GM12872 (cell line): ENCODE data around the gene HOXD8.

Experiments
- TF ChIP-seq, protein P1 (sequence below): IDR thresholded peaks from 3 replicates; pipeline ENCODE4 v1.5.1; 2011; ENCODE audit warnings: low read depth, mild to moderate bottlenecking, low read length, moderate library complexity; ENCODE audit not compliant: insufficient read depth

HOXD8 gene

DNA sequence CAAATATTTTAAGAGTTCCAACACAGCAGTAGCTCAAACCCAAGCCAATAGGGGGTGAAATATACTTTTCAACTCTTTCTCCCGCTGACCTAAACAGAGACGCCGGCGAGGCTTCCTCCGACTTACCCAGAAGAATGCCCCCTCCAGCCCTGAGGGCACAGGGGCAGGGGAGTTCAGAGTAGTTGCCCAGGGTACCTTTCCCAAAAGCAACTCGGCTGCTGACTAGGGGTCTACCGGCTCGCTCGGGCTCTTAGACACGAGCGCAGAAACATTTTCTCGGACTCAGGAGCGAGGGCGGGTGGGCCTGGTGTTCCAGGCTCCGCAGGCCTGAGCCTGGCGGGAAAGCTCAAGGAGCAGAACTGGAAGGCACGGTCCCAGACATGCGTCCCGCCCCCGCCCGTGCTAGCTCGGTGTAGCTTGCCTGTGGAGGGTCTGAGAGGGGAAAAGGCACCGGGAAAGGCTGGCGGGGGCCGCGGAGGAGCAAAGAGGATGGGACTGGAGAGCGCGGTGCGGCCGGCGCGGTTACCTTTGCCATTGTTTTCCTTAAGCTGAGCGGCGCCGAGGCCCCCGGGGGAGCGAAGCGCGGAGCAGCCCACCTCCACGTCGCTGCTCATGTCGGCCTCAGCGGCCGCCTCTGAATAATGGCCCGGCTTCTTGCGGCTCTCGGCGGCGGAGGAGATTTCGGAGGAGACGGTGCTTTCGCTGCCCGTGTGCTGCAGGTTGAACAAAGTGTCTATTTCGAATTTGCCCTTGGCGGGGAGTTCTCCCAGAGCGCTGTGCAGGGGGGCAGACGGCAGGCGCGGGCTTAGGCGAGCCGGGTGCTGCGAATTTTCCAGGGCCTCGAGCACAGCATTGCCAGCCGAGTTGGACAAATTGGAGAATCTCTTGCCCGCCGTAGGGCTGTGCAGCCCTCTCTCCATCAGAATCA lies 46.4 kb upstream of the HOXD8 start:
- TF ChIP-seq, protein P1, sequence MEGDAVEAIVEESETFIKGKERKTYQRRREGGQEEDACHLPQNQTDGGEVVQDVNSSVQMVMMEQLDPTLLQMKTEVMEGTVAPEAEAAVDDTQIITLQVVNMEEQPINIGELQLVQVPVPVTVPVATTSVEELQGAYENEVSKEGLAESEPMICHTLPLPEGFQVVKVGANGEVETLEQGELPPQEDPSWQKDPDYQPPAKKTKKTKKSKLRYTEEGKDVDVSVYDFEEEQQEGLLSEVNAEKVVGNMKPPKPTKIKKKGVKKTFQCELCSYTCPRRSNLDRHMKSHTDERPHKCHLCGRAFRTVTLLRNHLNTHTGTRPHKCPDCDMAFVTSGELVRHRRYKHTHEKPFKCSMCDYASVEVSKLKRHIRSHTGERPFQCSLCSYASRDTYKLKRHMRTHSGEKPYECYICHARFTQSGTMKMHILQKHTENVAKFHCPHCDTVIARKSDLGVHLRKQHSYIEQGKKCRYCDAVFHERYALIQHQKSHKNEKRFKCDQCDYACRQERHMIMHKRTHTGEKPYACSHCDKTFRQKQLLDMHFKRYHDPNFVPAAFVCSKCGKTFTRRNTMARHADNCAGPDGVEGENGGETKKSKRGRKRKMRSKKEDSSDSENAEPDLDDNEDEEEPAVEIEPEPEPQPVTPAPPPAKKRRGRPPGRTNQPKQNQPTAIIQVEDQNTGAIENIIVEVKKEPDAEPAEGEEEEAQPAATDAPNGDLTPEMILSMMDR, result no peak

DNA sequence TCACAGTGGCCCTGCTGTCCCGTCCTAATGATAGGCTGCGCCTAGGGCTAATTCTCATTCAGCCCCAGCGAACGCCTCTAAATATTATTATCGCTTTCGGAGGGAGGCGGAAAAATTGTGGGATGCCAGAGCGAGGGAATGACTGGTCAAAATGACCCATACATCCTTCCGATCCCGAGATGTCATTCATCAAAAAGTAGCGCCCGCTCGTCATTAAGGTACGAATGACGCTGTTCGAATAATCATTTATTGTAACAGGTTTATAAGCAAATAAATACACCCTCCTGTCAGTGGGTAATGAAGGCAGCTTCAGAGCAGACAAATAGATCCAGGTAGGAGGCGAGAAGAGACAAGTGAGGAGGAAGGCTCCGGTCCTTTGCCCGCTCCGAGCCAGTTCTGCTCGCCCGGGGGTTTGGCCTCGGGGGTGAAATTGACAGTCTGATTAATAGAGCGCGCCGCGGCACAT lies 45.7 kb upstream of the HOXD8 start, which contains the start of gene EVX2:
TSS of gene EVX2 (minus strand) at position 167 of the 466 bp plus-strand sequence. CDS start 186 bp downstream, outside the sequence.
- TF ChIP-seq, protein P1, result no peak

DNA sequence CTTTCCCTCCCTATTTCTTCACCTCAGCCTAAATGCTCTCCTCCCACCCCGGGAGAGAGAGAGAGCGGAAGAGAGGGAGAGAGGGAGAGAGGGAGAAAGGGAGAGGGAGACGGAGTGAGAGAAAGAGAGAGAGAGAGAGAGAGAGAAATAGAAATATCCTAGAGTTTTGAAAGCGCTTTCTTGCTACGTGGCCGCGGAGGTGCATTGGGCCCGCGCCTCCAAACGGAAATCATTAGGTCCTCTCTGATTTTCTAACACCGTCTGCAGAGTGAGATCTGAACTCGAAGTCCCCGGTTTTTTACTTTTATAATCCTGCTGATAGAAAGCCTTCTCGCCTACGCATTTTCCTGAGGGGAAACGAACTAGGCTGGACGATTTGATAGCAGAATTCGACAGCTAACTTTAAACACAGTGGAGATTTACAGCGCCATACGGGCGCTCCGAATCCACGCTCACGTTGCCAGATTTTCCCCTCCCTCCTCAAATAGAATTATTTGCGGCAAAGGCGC lies 44.8 kb upstream of the HOXD8 start:
- TF ChIP-seq, protein P1, result no peak

DNA sequence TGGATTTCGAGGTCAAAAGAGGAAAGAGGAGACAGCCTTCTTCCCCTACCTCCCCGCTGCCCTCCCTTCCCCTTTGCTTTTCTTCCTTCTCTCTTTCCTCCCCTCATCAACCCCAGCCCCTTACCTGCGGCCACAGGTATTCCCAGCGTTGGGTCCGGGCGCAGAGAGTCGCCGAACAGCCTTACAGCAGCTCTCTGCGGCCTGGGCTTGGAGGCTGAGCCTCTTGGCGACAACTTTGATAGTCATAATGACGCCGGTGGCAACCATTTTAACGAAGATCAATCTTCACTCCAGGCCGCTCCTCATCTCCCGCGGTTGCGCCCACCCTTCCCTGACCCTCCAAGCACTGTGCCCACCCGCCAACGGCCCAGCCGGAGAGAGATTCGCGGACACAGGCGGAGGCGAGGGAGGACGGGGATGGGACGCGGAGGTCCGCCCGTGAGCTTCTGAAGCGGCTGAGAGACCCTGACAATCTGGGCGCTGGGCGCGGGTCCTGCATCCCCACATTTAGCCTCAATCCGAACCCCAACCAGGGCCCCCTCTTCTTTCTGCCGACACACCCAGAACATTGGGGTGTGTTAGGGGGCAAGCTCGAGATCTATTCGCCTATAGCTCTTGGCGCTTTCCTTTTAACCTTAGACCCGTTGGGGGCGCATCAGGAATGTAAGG lies 44.3 kb upstream of the HOXD8 start:
- TF ChIP-seq, protein P1, result no peak

DNA sequence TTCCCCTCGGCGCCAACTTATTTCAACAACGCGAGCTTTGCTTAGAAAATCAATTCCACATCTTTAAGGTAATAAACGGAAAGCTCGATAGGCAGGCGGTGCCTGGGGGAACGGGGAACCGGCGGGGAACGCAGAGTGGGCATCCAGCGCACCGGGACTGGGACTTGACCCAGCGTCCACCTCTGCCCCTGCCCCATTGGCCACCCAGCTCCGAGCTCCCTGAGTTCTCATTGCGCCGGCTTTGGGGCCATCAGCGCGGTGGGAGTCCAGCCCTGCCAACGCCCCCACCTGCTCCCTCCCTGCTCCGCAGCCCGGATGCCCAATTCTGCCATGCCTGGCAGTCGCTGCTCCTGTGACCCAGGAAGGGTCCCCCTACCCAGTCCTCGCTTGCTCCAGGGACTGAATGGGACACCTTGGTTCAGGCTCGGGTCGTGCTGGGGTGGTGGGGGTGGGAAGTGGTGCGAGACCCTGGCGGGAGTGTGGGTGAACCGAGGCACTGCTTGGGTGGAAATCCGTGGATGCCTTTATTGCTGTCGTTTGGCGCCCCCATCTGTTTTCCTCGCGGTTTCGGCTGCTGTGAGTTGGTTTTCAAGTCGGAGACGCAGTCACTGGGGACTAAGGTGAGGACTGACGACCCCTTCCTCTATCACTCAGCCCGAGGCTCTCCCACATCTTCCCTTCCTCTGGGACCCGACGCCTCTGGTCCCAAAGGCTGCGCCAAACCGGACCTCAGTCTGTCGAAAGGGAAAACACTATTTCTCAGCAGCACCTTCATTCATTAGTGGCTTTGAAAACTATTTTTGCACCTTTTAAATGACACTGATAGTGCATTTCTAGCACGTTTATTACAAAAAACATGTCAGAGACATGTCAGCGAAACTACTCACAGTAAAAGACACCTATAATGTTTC lies 43.4 kb upstream of the HOXD8 start:
- TF ChIP-seq, protein P1, result peak; percentile 42; the same call in 2 of the 3 replicates

DNA sequence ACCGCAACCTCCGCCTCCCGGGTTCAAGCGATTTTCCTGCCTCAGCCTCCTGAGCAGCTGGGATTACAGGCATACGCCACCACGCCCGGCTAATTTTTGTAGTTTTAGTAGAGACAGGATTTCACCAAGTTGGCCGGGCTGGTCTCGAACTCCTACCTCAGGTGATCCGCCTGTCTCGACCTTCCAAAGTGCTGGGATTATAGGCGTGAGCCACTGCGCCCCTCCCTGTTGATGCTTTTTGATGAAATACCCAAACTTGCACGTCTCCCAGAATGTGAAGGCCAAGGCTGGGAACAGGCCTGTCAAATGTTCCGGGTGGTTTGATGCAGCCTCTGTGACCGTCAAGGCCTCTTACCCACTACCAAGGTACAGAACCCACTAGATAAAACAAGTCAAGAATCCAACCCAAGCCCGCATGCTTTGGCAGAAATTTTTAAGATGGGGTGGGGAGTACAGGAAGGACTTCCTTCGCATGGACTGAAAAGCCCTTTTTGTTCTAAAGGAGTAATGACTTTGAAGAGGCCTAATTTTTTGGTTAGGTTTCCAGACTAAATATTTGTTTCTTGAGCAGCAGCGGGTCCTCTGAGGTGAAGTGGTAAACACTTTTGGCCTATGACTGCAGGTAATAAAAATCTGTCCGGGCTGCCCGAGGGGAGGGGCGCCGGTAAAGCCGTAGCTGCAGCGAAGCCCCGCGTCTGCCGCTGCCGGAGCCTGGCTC lies 42.0 kb upstream of the HOXD8 start:
- TF ChIP-seq, protein P1, result no peak
